ENCODE data around the gene FSTL4.

Gene FSTL4

DNA sequence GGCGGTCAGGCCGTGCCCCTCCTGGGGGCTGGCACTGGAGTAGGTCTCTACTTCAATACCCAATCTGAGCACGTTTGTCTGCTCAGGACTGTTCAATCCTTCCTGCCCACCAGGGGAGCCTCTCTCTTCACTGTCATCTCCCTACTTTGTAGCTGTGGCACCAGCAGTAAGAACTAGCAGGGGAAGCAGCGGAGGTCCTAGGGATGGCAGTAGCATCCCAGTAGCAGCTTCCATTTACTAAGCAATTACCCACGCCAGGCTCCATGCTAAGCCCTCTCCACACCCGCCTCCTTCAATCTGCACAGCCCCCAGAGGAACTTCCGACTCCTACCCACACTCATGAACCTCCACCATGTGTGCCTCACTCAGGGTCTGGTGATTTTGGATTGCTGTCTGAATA lies 31.7 kb downstream of the FSTL4 start:
- H3K79me2 ChIP-seq (ENCODE audit: low read length) = no peaks in the 10 kb centered on the region
- no peak overlapping the region for H3K4me2 ChIP-seq (ENCODE audit: low read depth, low read length)
- H3K36me3 ChIP-seq (replicated peaks; ENCODE audit: insufficient read depth, low read length) = no peaks in the 10 kb centered on the region
- H3K9ac ChIP-seq (ENCODE audit: low read length) = no peak overlapping the region
- DNase-seq = no peak
- no peaks in the 10 kb centered on the region for H3K9me3 ChIP-seq (replicated peaks; ENCODE audit: insufficient read depth, low read length)
- no peak overlapping the region for H2AFZ ChIP-seq (ENCODE audit: low read length)
- H4K20me1 ChIP-seq (ENCODE audit: insufficient read depth, low read length) = no peaks in the 10 kb centered on the region
- H3K4me1 ChIP-seq (ENCODE audit: low read length) = no peaks in the 10 kb centered on the region
- no peak for TF ChIP-seq EZH2phosphoT487 (IDR thresholded peaks at IDR 0.05; ENCODE audit: low read length)
- TF ChIP-seq, protein P1, sequence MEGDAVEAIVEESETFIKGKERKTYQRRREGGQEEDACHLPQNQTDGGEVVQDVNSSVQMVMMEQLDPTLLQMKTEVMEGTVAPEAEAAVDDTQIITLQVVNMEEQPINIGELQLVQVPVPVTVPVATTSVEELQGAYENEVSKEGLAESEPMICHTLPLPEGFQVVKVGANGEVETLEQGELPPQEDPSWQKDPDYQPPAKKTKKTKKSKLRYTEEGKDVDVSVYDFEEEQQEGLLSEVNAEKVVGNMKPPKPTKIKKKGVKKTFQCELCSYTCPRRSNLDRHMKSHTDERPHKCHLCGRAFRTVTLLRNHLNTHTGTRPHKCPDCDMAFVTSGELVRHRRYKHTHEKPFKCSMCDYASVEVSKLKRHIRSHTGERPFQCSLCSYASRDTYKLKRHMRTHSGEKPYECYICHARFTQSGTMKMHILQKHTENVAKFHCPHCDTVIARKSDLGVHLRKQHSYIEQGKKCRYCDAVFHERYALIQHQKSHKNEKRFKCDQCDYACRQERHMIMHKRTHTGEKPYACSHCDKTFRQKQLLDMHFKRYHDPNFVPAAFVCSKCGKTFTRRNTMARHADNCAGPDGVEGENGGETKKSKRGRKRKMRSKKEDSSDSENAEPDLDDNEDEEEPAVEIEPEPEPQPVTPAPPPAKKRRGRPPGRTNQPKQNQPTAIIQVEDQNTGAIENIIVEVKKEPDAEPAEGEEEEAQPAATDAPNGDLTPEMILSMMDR (IDR thresholded peaks at IDR 0.05; ENCODE audit: low read length) = no peak
- no peak for TF ChIP-seq EZH2 (optimal IDR thresholded peaks at IDR 0.05; ENCODE audit: low read depth, low read length)
- no peaks in the 10 kb centered on the region for H3K27me3 ChIP-seq (replicated peaks; ENCODE audit: insufficient read depth, low read length)
- no peak overlapping the region for H3K27ac ChIP-seq (ENCODE audit: low read length)
- no peak overlapping the region for H3K4me3 ChIP-seq (ENCODE audit: low read length)
- H3F3A ChIP-seq (ENCODE audit: insufficient read depth, low read length) = no peaks in the 10 kb centered on the region
- no peaks in the 10 kb centered on the region for H3K9me2 ChIP-seq (replicated peaks; ENCODE audit: insufficient read depth, low read length)

DNA sequence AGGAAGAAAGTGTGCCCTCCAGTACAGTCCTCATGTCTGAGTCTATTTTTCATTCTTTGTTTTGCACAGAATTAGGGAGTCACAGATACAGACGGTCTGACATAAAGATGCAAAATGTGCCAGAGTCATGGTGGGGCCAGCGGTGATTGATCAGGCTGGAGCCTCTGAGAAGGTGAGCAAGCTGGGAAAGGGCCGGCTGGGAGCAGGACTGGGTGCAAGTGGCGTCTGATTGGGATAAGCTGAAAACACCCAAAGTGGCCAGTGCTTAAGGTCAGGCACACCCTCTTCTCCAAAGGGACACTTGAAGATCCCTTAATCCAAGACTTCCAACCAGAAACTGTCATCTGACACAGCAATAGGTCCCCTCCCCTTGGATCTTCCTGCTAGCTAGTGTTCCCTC lies 32.6 kb downstream of the FSTL4 start:
- no peak for DNase-seq
- Histone ChIP-seq H3K27ac (ENCODE audit: low read length) (no peak overlapping the region), H3K79me2 (ENCODE audit: low read length) (no peaks in the 10 kb centered on the region), H3K36me3 (replicated peaks; ENCODE audit: insufficient read depth, low read length) (no peaks in the 10 kb centered on the region), H2AFZ (ENCODE audit: low read length) (no peak overlapping the region), H4K20me1 (ENCODE audit: insufficient read depth, low read length) (no peaks in the 10 kb centered on the region), H3K27me3 (replicated peaks; ENCODE audit: insufficient read depth, low read length) (no peaks in the 10 kb centered on the region), H3K9ac (ENCODE audit: low read length) (no peak overlapping the region), H3K9me2 (replicated peaks; ENCODE audit: insufficient read depth, low read length) (no peaks in the 10 kb centered on the region), H3K9me3 (replicated peaks; ENCODE audit: insufficient read depth, low read length) (no peaks in the 10 kb centered on the region), H3F3A (ENCODE audit: insufficient read depth, low read length) (no peaks in the 10 kb centered on the region), H3K4me1 (ENCODE audit: low read length) (no peaks in the 10 kb centered on the region), H3K4me2 (ENCODE audit: low read depth, low read length) (no peak overlapping the region), H3K4me3 (ENCODE audit: low read length) (no peak overlapping the region)
- TF ChIP-seq, protein P1 (IDR thresholded peaks at IDR 0.05; ENCODE audit: low read length) = no peak
- TF ChIP-seq EZH2 (optimal IDR thresholded peaks at IDR 0.05; ENCODE audit: low read depth, low read length) = no peak

DNA sequence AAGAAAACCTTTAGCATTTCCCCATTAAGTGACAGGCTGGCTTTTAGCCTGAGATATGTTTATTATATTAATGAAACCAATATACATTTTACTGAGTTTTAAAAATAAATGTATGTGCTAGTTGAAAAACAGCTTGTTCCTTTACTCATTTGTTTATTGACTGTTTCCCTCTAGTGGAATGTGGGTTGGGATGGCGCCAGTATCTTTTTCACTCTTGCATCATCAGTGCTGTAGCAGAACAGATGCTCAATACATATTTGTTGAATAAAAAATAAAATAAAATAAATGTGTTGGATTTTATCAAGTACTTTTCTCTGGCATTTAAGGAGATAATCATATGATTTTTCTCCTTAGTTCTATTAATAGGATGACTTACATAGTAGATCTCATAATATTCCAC lies 43.0 kb downstream of the FSTL4 start:
- no peaks in the 10 kb centered on the region for H3K9me2 ChIP-seq (replicated peaks; ENCODE audit: insufficient read depth, low read length)
- H3K4me1 ChIP-seq (ENCODE audit: low read length) = no peaks in the 10 kb centered on the region
- H3K27ac ChIP-seq (ENCODE audit: low read length) = no peak overlapping the region
- H3K9me3 ChIP-seq (replicated peaks; ENCODE audit: insufficient read depth, low read length) = no peaks in the 10 kb centered on the region
- H3K79me2 ChIP-seq (ENCODE audit: low read length) = no peaks in the 10 kb centered on the region
- no peaks in the 10 kb centered on the region for H3F3A ChIP-seq (ENCODE audit: insufficient read depth, low read length)
- TF ChIP-seq EZH2 (optimal IDR thresholded peaks at IDR 0.05; ENCODE audit: low read depth, low read length) = no peak
- no peak for TF ChIP-seq EZH2phosphoT487 (IDR thresholded peaks at IDR 0.05; ENCODE audit: low read length)
- TF ChIP-seq, protein P1 (IDR thresholded peaks at IDR 0.05; ENCODE audit: low read length) = no peak
- no peaks in the 10 kb centered on the region for H4K20me1 ChIP-seq (ENCODE audit: insufficient read depth, low read length)
- H3K4me2 ChIP-seq (ENCODE audit: low read depth, low read length) = no peak overlapping the region
- H3K9ac ChIP-seq (ENCODE audit: low read length) = no peak overlapping the region
- no peak overlapping the region for H3K4me3 ChIP-seq (ENCODE audit: low read length)
- no peaks in the 10 kb centered on the region for H3K27me3 ChIP-seq (replicated peaks; ENCODE audit: insufficient read depth, low read length)
- no peaks in the 10 kb centered on the region for H3K36me3 ChIP-seq (replicated peaks; ENCODE audit: insufficient read depth, low read length)
- DNase-seq = no peak
- H2AFZ ChIP-seq (ENCODE audit: low read length) = no peak overlapping the region
